SK-N-SH (cell line): Measurements from ENCODE around the gene HSD17B12.

Source experiments
- CTCF ChIP-seq: fragments of 200-600 bp; sonication (generic); IDR thresholded peaks from 2 replicates; pipeline ENCODE4 v1.6.1; 2017; ENCODE audit warnings: antibody characterized with exemption, mild to moderate bottlenecking, moderate library complexity
- FOSL2 ChIP-seq: IDR thresholded peaks from 2 replicates; pipeline ENCODE4 v1.4.0; 2012; ENCODE audit warnings: low read depth, mild to moderate bottlenecking, moderate library complexity, borderline replicate concordance
- POLR2AphosphoS5 ChIP-seq: IDR thresholded peaks from 2 replicates; pipeline ENCODE4 v1.6.1; 2012; ENCODE audit warnings: low read depth, low read length
- REST ChIP-seq: IDR thresholded peaks from 2 replicates; pipeline ENCODE4 v1.6.1; 2012; ENCODE audit warnings: mild to moderate bottlenecking, low read depth, low read length, moderate library complexity
- TAF1 ChIP-seq: IDR thresholded peaks from 2 replicates; pipeline ENCODE4 v1.6.1; 2012; ENCODE audit warnings: low read depth, mild to moderate bottlenecking, low read length, moderate library complexity, borderline replicate concordance
- TCF12 ChIP-seq: IDR thresholded peaks from 2 replicates; pipeline ENCODE4 v1.4.0; 2012
- YY1 ChIP-seq: IDR thresholded peaks from 2 replicates; pipeline ENCODE4 v1.4.0; 2012; ENCODE audit warnings: low read depth, mild to moderate bottlenecking
- TF ChIP-seq, protein P1 (sequence below): IDR thresholded peaks from 2 replicates; pipeline ENCODE4 v1.4.0; 2012; ENCODE audit warnings: low read depth

DNA sequence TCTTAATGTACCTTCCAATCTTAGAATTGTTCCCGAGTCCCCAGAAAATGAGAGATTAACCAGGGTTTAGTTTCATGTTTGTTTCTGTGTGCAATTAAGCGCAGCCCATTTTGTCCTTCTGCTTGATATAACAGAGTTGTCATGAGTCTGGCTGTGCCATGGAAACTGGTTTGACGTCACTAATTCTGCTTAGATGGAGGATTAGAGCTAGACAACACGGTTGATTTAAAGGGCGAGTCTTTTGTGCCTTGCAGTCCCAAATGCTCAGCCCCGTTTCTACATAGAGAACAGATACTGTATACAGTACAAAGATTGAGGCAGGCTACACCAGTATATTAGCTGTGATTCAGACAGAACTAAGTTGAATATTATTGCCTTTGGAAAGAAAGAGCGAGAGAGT lies 154.6 kb downstream of the HSD17B12 start:
- TF ChIP-seq CTCF (no peak), POLR2AphosphoS5 (no peak), REST (no peak), YY1 (no peak), FOSL2 (no peak), TCF12 (no peak), TAF1 (no peak)
- TF ChIP-seq, protein P1, sequence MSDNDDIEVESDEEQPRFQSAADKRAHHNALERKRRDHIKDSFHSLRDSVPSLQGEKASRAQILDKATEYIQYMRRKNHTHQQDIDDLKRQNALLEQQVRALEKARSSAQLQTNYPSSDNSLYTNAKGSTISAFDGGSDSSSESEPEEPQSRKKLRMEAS, result no peak
